ENCODE data around the gene ASB16. TPM values are rescaled to one million over a fixed set of nuclear protein-coding genes. Genes with fewer than 3 reads are reported as not detected.
A peak's percentile ranks its signal among the peaks of the same experiment; 100 is the strongest.

ASB16 gene
- total and polyA plus RNA-seq, 9 of the 15 experiments (the other 6 are each of a cell fraction or from before 2014, with no cell fraction given) = 0.03 to 0.07 TPM; not detected in 7

GRCh38 chr17:44218344-44219107 is 48.0 kb downstream of the ASB16 start (continued):
- TF ChIP-seq CC2D1A (IDR thresholded peaks at IDR 0.05) = no peak
- TF ChIP-seq ZNF140 (CRISPR knock-in tag; IDR thresholded peaks at IDR 0.05) = no peak
- no peak for TF ChIP-seq RFX1 (IDR thresholded peaks at IDR 0.05)
- TF ChIP-seq PHB (CRISPR knock-in tag; IDR thresholded peaks at IDR 0.05) = no peak
- TF ChIP-seq KLF1 (tag; IDR thresholded peaks at IDR 0.05) = no peak
- TF ChIP-seq PPARD (CRISPR knock-in tag; IDR thresholded peaks at IDR 0.05) = no peak
- TF ChIP-seq SRSF7 (optimal IDR thresholded peaks at IDR 0.05; ENCODE audit: low read depth, low read length) = no peak
- no peak for TF ChIP-seq ZNF584 (CRISPR knock-in tag; IDR thresholded peaks at IDR 0.05; ENCODE audit: low read depth)
- TF ChIP-seq RNF2 (IDR thresholded peaks at IDR 0.05) = no peak
- TF ChIP-seq SMAD2 (IDR thresholded peaks at IDR 0.05; ENCODE audit: low read depth, low read length) = no peak
- no peak; the same call in 1 of the 2 replicates for TF ChIP-seq ZFX (CRISPR knock-in tag; IDR thresholded peaks at IDR 0.05)
- no peak for TF ChIP-seq ZNF232 (CRISPR knock-in tag; IDR thresholded peaks at IDR 0.05)
- no peak for TF ChIP-seq GTF3C2 (IDR thresholded peaks at IDR 0.05; ENCODE audit: borderline replicate concordance, extremely low read depth, insufficient read length)
- no peak for TF ChIP-seq HDAC2 (IDR thresholded peaks at IDR 0.05)
- TF ChIP-seq TAF15 (IDR thresholded peaks at IDR 0.05; ENCODE audit: low read depth, low read length) = no peak
- no peak for TF ChIP-seq ZNF830 (CRISPR knock-in tag; IDR thresholded peaks at IDR 0.05)
- peak; percentile 49 for TF ChIP-seq PRPF4 (IDR thresholded peaks at IDR 0.05; ENCODE audit: insufficient read depth, low read depth, low read length, poor library complexity, severe bottlenecking)
- no peak for TF ChIP-seq ZHX1 (conservative IDR thresholded peaks at IDR 0.05; ENCODE audit: low read length)
- TF ChIP-seq DACH1 (IDR thresholded peaks at IDR 0.05; ENCODE audit: partially characterized antibody) = no peak
- TF ChIP-seq ZNF175 (CRISPR knock-in tag; IDR thresholded peaks at IDR 0.05; ENCODE audit: low read depth) = 0 out of 2 replicates have a peak, but pooled peaks have one; percentile 27
- no peak for TF ChIP-seq NFE2L1 (tag; IDR thresholded peaks at IDR 0.05; ENCODE audit: borderline replicate concordance, low read depth)
- no peak for TF ChIP-seq XRCC3 (IDR thresholded peaks at IDR 0.05)
- TF ChIP-seq GTF2F1 (IDR thresholded peaks at IDR 0.05; ENCODE audit: low read depth, low read length) = no peak
- TF ChIP-seq SMAD4 (CRISPR knock-in tag; conservative IDR thresholded peaks at IDR 0.05) = 0 out of 2 replicates have a peak, but pooled peaks have one; percentile 0
- no peak for TF ChIP-seq PHF20 (IDR thresholded peaks at IDR 0.05; ENCODE audit: partially characterized antibody)
